K562 (cell line): ENCODE measurements around the gene DCAF10. TPM values are rescaled to one million over a fixed set of nuclear protein-coding genes. Genes with fewer than 3 reads are reported as not detected.

Experiments used
- ATAC-seq: fragments of 200-7000 bp; cut with Tn5 transposase; 3 replicates; pipeline ENCODE4 v1.9.1; 2020; ENCODE audit warnings: moderate library complexity
- BruUV-seq: library from RNA; stranded (reverse); fragments of 400-500 nt; replicated peaks from 2 replicates; lab custom pipeline; 2021; lab: Mats Ljungman, UMichigan
- CTCF ChIA-PET: fragments of 300-600 bp; formaldehyde crosslinking; extraction: SDS; loops from one replicate; lab custom pipeline; 2021; ENCODE audit warnings: low intra/inter-chr PET ratio; lab: Yijun Ruan, JAX
- POLR2A ChIA-PET: fragments of 300-600, 350-650 bp; sonication (Branson Sonifier 250); formaldehyde crosslinking; extraction: SDS; loops from one replicate; lab custom pipeline; 2021; ENCODE audit warnings: antibody characterized with exemption, inconsistent platforms; lab: Yijun Ruan, JAX
- DNase-seq, 4 experiments: peaks; one replicate each; pipeline versions ENCODE4 v3.0.0 to v3.0.0-alpha.2; 2011 to 2018; ENCODE audit warnings: low spot score in 3 of 4, mixed read lengths in 3 of 4; ENCODE audit errors: extremely low read depth in 1 of 4
- FAIRE-seq: peaks from 2 replicates; lab custom pipeline; 2011; peaks lifted over from hg19 to GRCh38; lab: Jason Lieb, UNC
- H2AFZ ChIP-seq: 2 replicates; pipeline ENCODE4 v1.6.0; 2011; ENCODE audit warnings: low read depth, low read length, control low read depth, inconsistent platforms
- H3K27ac ChIP-seq: fragments of 200-600 bp; 3 replicates; pipeline ENCODE4 v1.8.0; 2011; ENCODE audit warnings: low read depth, mild to moderate bottlenecking, control low read depth, inconsistent platforms, low read length, moderate library complexity, mixed read lengths; ENCODE audit errors: extremely low read depth
- H3K27me3 ChIP-seq, 2 experiments: fragments of 300-600 bp in 1 of 2; 2 replicates in 1 of 2; 3 replicates in 1 of 2; pipeline versions ENCODE4 v1.6.0 to v1.8.0; 2011; ENCODE audit warnings: inconsistent platforms in 2 of 2, low read length in 2 of 2, mild to moderate bottlenecking in 1 of 2, mixed read lengths in 1 of 2, moderate library complexity in 1 of 2; ENCODE audit not compliant: control insufficient read depth in 2 of 2, insufficient read depth in 2 of 2
- H3K36me3 ChIP-seq: fragments of 300-600 bp; 3 replicates; pipeline ENCODE4 v1.8.0; 2011; ENCODE audit warnings: mild to moderate bottlenecking, low read length, inconsistent platforms; ENCODE audit not compliant: control insufficient read depth, insufficient read depth
- H3K4me1 ChIP-seq, 2 experiments: fragments of 200-600 bp in 1 of 2; replicated peaks in 1 of 2; 2 replicates in 1 of 2; 3 replicates in 1 of 2; pipeline versions ENCODE4 v1.5.1 to v1.8.0; 2011; ENCODE audit warnings: inconsistent platforms in 2 of 2, low read length in 2 of 2, mild to moderate bottlenecking in 1 of 2, mixed read lengths in 1 of 2, moderate library complexity in 1 of 2; ENCODE audit not compliant: control insufficient read depth in 2 of 2, insufficient read depth in 2 of 2
- H3K4me2 ChIP-seq: 2 replicates; pipeline ENCODE4 v1.6.1; 2011; ENCODE audit warnings: low read length, control low read depth, inconsistent platforms, mixed read lengths; ENCODE audit not compliant: insufficient read depth
- H3K4me3 ChIP-seq: fragments of 200-600 bp; sonication (generic), shearing (Covaris generic); 2 replicates; pipeline ENCODE4 v1.5.1; 2016; ENCODE audit warnings: control low read depth, inconsistent platforms
- H3K79me2 ChIP-seq: fragments of 200-600 bp; 3 replicates; pipeline ENCODE4 v1.8.0; 2011; ENCODE audit warnings: low read length, inconsistent platforms; ENCODE audit not compliant: control insufficient read depth, insufficient read depth
- H3K9ac ChIP-seq, 2 experiments: 2 replicates each; pipeline versions ENCODE4 v1.6.0 to v1.6.1; 2011; ENCODE audit warnings: low read depth in 2 of 2, low read length in 2 of 2, control low read depth in 1 of 2, inconsistent platforms in 1 of 2, mild to moderate bottlenecking in 1 of 2, mixed read lengths in 1 of 2; ENCODE audit not compliant: insufficient read depth in 1 of 2
- H3K9me1 ChIP-seq: one replicate; pipeline ENCODE4 v1.6.0; 2011; ENCODE audit warnings: inconsistent platforms, mild to moderate bottlenecking, low read length, moderate library complexity; ENCODE audit not compliant: control insufficient read depth, insufficient read depth
- H3K9me3 ChIP-seq: replicated peaks from 2 replicates; pipeline ENCODE4 v1.5.1; 2011; ENCODE audit warnings: low read depth, low read length, inconsistent platforms; ENCODE audit not compliant: control insufficient read depth, insufficient read depth
- H4K20me1 ChIP-seq: replicated peaks from 2 replicates; pipeline ENCODE4 v1.6.1; 2011; ENCODE audit warnings: low read length, inconsistent platforms, mixed read lengths; ENCODE audit not compliant: control insufficient read depth, insufficient read depth
- CEBPB ChIP-seq: fragments of 450-650 bp; IDR thresholded peaks from 2 replicates; pipeline ENCODE4 v1.6.1; 2016; ENCODE audit warnings: missing genetic modification characterization, missing compliant biosample characterization
- CTCF ChIP-seq, 3 experiments: IDR thresholded peaks in 2 of 3; conservative IDR thresholded peaks in 1 of 3; 2 replicates each; pipeline ENCODE4 v1.5.1; 2011 to 2012; ENCODE audit warnings: low read length in 3 of 3, mild to moderate bottlenecking in 3 of 3, control low read depth in 2 of 3, improper control_type of control experiment in 1 of 3, inconsistent platforms in 1 of 3, low read depth in 1 of 3, mixed read lengths in 1 of 3, moderate library complexity in 1 of 3; ENCODE audit not compliant: insufficient read depth in 2 of 3
- NCOA6 ChIP-seq: fragments of 450-650 bp; IDR thresholded peaks from 2 replicates; pipeline ENCODE4 v1.6.1; 2017; ENCODE audit warnings: mild to moderate bottlenecking
- RAD21 ChIP-seq, 2 experiments: fragments of 250-450 bp in 1 of 2; fragments of 450-650 bp in 1 of 2; sonication (Bioruptor Pico) in 1 of 2; formaldehyde crosslinking in 1 of 2; IDR thresholded peaks in 1 of 2; conservative IDR thresholded peaks in 1 of 2; 2 replicates each; pipeline versions ENCODE4 v1.4.0 to v1.8.0; 2020 to 2022; ENCODE audit warnings: mild to moderate bottlenecking in 2 of 2, moderate library complexity in 1 of 2
- ZNF644 ChIP-seq: fragments of 200-800 bp; sonication (Bioruptor generic); IDR thresholded peaks from 2 replicates; pipeline ENCODE4 v1.6.1; 2016; ENCODE audit warnings: low read depth, missing genetic modification characterization, missing compliant biosample characterization
- ZNF707 ChIP-seq: fragments of 250-450 bp; sonication (Bioruptor Pico); conservative IDR thresholded peaks from 2 replicates; pipeline ENCODE4 v1.8.0; 2022; ENCODE audit warnings: inconsistent platforms, mild to moderate bottlenecking, moderate library complexity
- WGBS: fragments of 100-300 bp; shearing (Covaris generic); methylation state at CpG from one replicate; pipeline ENCODE4 v1.1.6; 2016; ENCODE audit warnings: low coverage, mixed read lengths; ENCODE audit not compliant: insufficient coverage; ENCODE audit errors: missing lambda C conversion rate; 5-methylcytosine and 5-hydroxymethylcytosine counted together
- in situ Hi-C: fragments of 300-500 bp; cut with MboI; formaldehyde crosslinking; loops from 4 replicates; pipeline ENCODE4 v1.15.0; 2018; ENCODE audit warnings: inconsistent platforms, mixed read lengths
- intact Hi-C: fragments of 100-400 bp; cut with micrococcal nuclease; formaldehyde crosslinking; loops from 2 replicates; pipeline ENCODE4 v1.14.2; 2022
- polyA plus RNA-seq, 8 experiments: library from polyadenylated mRNA; depleted of rRNA in 4 of 8; stranded (reverse) in 5 of 8; unstranded in 3 of 8; fragments of >200 nt; fragmentation: Nextera tagmentation in 2 of 8; fragmentation: Illumina TruSeq in 1 of 8; extraction: Ambion mirVana in 2 of 8; extraction: Trizol in 1 of 8; gene quantifications; 2 replicates each; pipeline versions ENCODE4 v1.2.1 to v1.2.3, GENCODE V29; 2011 to 2014; ENCODE audit warnings: inconsistent platforms in 1 of 8, missing spikeins in 1 of 8
- total RNA-seq, 7 experiments: library from RNA; depleted of rRNA in 6 of 7; stranded (reverse); fragments of >200 nt in 6 of 7; fragmentation: Illumina TruSeq in 2 of 7; extraction: Trizol in 2 of 7; gene quantifications; 2 replicates each; pipeline versions ENCODE4 v1.2.1 to v1.2.3, GENCODE V29; 2011 to 2021; ENCODE audit warnings: low replicate concordance in 1 of 7
- TF ChIP-seq, protein P1 (sequence below): fragments of 250-450 bp; sonication (Bioruptor Pico); IDR thresholded peaks from 2 replicates; pipeline ENCODE4 v1.4.0; 2020; ENCODE audit warnings: mild to moderate bottlenecking, moderate library complexity
- TF ChIP-seq, protein P2 (sequence below): fragments of 450-650 bp; formaldehyde crosslinking; IDR thresholded peaks from 2 replicates; pipeline ENCODE4 v1.4.0; 2020; ENCODE audit warnings: mild to moderate bottlenecking, mixed read lengths

DCAF10 gene
- total and polyA plus RNA-seq, 9 of the 15 experiments (the other 6 are each of a cell fraction or from before 2014, with no cell fraction given) = 6.8 to 40.1 (median 16.9) TPM

DNA sequence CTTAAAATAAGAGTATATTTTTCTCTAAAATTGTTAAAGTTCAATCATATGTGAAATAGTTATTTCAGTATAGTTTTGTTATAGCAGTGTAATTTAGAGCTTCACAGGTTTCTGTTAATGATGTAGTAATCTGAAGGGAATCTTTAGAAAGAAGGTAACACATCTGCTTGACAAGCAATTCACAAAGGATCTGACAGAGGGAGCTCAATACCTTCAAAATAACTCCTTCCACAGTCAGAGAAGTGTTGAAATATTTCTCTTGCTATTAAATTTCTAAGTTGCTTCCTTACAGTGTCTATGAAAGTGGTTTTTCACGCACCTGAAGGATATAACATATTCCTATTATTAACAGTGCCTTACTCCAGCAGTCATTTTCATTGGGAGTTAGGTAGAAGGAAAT lies 58.4 kb downstream of the DCAF10 start:
- WGBS = 100% methylated on average over 1 of the region's 1 CpG
- TF ChIP-seq, protein P1, sequence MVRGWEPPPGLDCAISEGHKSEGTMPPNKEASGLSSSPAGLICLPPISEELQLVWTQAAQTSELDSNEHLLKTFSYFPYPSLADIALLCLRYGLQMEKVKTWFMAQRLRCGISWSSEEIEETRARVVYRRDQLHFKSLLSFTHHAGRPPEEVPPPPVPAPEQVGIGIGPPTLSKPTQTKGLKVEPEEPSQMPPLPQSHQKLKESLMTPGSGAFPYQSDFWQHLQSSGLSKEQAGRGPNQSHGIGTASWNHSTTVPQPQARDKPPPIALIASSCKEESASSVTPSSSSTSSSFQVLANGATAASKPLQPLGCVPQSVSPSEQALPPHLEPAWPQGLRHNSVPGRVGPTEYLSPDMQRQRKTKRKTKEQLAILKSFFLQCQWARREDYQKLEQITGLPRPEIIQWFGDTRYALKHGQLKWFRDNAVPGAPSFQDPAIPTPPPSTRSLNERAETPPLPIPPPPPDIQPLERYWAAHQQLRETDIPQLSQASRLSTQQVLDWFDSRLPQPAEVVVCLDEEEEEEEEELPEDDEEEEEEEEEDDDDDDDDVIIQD (CRISPR knock-in tag) = no peak
- TF ChIP-seq RAD21 (CRISPR knock-in tag; conservative IDR thresholded peaks at IDR 0.05 in 1 of 2, IDR thresholded peaks at IDR 0.05 in 1 of 2) (peak in 1 of 2 experiments; percentile 56; a peak in 2 of 4 replicates), ZNF707 (CRISPR knock-in tag) (no peak), NCOA6 (no peak), CEBPB (peak; percentile 69), CTCF (IDR thresholded peaks at IDR 0.05 in 2 of 3, conservative IDR thresholded peaks at IDR 0.05 in 1 of 3; ENCODE audit: insufficient read depth in 2 of 3, low read depth in 1 of 3, low read length in 3 of 3) (peak in 2 of 3 experiments; percentile 17 to 44; a peak in 3 of 6 replicates), ZNF644 (tag) (no peak)
- TF ChIP-seq, protein P2, sequence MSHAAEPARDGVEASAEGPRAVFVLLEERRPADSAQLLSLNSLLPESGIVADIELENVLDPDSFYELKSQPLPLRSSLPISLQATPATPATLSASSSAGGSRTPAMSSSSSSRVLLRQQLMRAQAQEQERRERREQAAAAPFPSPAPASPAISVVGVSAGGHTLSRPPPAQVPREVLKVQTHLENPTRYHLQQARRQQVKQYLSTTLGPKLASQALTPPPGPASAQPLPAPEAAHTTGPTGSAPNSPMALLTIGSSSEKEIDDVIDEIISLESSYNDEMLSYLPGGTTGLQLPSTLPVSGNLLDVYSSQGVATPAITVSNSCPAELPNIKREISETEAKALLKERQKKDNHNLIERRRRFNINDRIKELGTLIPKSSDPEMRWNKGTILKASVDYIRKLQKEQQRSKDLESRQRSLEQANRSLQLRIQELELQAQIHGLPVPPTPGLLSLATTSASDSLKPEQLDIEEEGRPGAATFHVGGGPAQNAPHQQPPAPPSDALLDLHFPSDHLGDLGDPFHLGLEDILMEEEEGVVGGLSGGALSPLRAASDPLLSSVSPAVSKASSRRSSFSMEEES = no peak
- no peaks in the 10 kb centered on the region for H3K9me3 ChIP-seq
- no peak overlapping the region for H2AFZ ChIP-seq
- no peaks in the 10 kb centered on the region for H3K4me1 ChIP-seq
- ChIA-PET POLR2A (interaction anchor here (0.6 kb wide), 1 partner anchor 22 kb away, joined by 3 read pairs; no protein-coding TSS in a partner anchor), CTCF (no interaction called here)
- no peak overlapping the region for H3K4me2 ChIP-seq
- no peaks in the 10 kb centered on the region for H3K79me2 ChIP-seq
- H3K27ac ChIP-seq = no peak overlapping the region
- no peak for FAIRE-seq
- in situ Hi-C loops = no loop called here
- H3K36me3 ChIP-seq = peaks cover 88% of the 10 kb centered on the region
- H3K4me3 ChIP-seq = no peak overlapping the region
- ATAC-seq = peak; percentile 57
- no peak overlapping the region for H3K9ac ChIP-seq
- intact Hi-C loops = no loop called here
- H4K20me1 ChIP-seq = no peaks in the 10 kb centered on the region
- peaks cover 3% of the 10 kb centered on the region for H3K9me1 ChIP-seq
- peak in 2 of 4 experiments; percentile 16 to 19 for DNase-seq
- no TSS peak for BruUV-seq
- no peaks in the 10 kb centered on the region for H3K27me3 ChIP-seq
